B cell (primary cell): Measurements from ENCODE around the gene HOMER2. TPM values are rescaled to one million over a fixed set of nuclear protein-coding genes. Genes with fewer than 3 reads are reported as not detected.

Source experiments
- ATAC-seq: fragments of 200-7000 bp; cut with Tn5 transposase; one replicate; pipeline ENCODE4 v1.10.0; 2021; ENCODE audit warnings: low read depth, mild to moderate bottlenecking, moderate number of reproducible peaks, moderate library complexity
- CTCF ChIA-PET: fragments of 350-600 bp; sonication (Branson Sonifier 250); formaldehyde crosslinking; loops from one replicate; lab custom pipeline; 2021; ENCODE audit warnings: antibody characterized with exemption, inconsistent platforms; lab: Charles Lee
- POLR2A ChIA-PET: fragments of 350-600 bp; sonication (Branson Sonifier 250); formaldehyde crosslinking; loops from one replicate; lab custom pipeline; 2021; ENCODE audit warnings: antibody characterized with exemption; lab: Charles Lee
- DNase-seq: peaks from one replicate; pipeline ENCODE4 v3.0.0; 2013
- H2AFZ ChIP-seq: 2 replicates; pipeline ENCODE4 v1.6.1; 2012; ENCODE audit warnings: mild to moderate bottlenecking, low read depth, low read length; ENCODE audit not compliant: insufficient read depth, poor library complexity, severe bottlenecking
- H3K27ac ChIP-seq, 2 donors: 1 replicate in 1 of 2; 2 replicates in 1 of 2; pipeline ENCODE4 v1.5.1; 2012 to 2013; ENCODE audit warnings: low read length in 2 of 2, mild to moderate bottlenecking in 2 of 2, moderate library complexity in 1 of 2
- H3K27me3 ChIP-seq, 4 experiments: fragments of 200-600 bp in 1 of 4; sonication (generic) in 1 of 4; replicated peaks in 1 of 4; 1 replicate in 2 of 4; 2 replicates in 2 of 4; pipeline versions ENCODE4 v1.6.1 to v1.7.0; 2013 to 2016; ENCODE audit warnings: low read length in 3 of 4, mild to moderate bottlenecking in 2 of 4, mixed read lengths in 1 of 4, moderate library complexity in 1 of 4; ENCODE audit not compliant: insufficient read depth in 4 of 4, control insufficient read depth in 3 of 4; ENCODE audit errors: control extremely low read depth in 1 of 4
- H3K36me3 ChIP-seq, 2 experiments: replicated peaks in 1 of 2; 1 replicate in 1 of 2; 2 replicates in 1 of 2; pipeline versions ENCODE4 v1.6.1 to v1.7.1; 2013; ENCODE audit warnings: low read length in 1 of 2; ENCODE audit not compliant: insufficient read depth in 2 of 2, control insufficient read depth in 1 of 2; ENCODE audit errors: control extremely low read depth in 1 of 2, extremely low read depth in 1 of 2
- H3K4me1 ChIP-seq, 2 donors: fragments of 200-600 bp in 1 of 2; sonication (generic) in 1 of 2; 1 replicate in 1 of 2; 2 replicates in 1 of 2; pipeline versions ENCODE4 v1.5.1 to v1.6.1; 2013 to 2017; ENCODE audit warnings: low read length in 2 of 2; ENCODE audit not compliant: control insufficient read depth in 2 of 2, insufficient read depth in 2 of 2
- H3K4me2 ChIP-seq: replicated peaks from 2 replicates; pipeline ENCODE3; 2012; ENCODE audit warnings: mild to moderate bottlenecking, low read depth, low read length; ENCODE audit not compliant: poor library complexity, severe bottlenecking
- H3K4me3 ChIP-seq, 5 experiments: fragments of 200-600 bp in 1 of 5; sonication (generic) in 1 of 5; 1 replicate in 3 of 5; 2 replicates in 2 of 5; pipeline versions ENCODE4 v1.5.1 to v1.7.0; 2011 to 2016; ENCODE audit warnings: low read length in 4 of 5, mild to moderate bottlenecking in 4 of 5, low read depth in 2 of 5, control low read depth in 1 of 5, moderate library complexity in 1 of 5; ENCODE audit not compliant: insufficient read depth in 1 of 5; ENCODE audit errors: control extremely low read depth in 1 of 5, extremely low read depth in 1 of 5
- H3K79me2 ChIP-seq: fragments of 200-600 bp; sonication (generic); one replicate; pipeline ENCODE4 v1.6.0; 2016; ENCODE audit warnings: low read length; ENCODE audit not compliant: control insufficient read depth, insufficient read depth
- H3K9ac ChIP-seq: fragments of 200-600 bp; sonication (generic); 2 replicates; pipeline ENCODE4 v1.6.1; 2017; ENCODE audit warnings: mild to moderate bottlenecking, low read length, moderate library complexity
- H3K9me3 ChIP-seq, 3 donors: one replicate each; pipeline versions ENCODE4 v1.6.1 to v1.7.1; 2013; ENCODE audit warnings: low read length in 2 of 3; ENCODE audit not compliant: control insufficient read depth in 2 of 3, insufficient read depth in 1 of 3; ENCODE audit errors: control extremely low read depth in 1 of 3
- H4K20me1 ChIP-seq: 2 replicates; pipeline ENCODE4 v1.6.0; 2012; ENCODE audit warnings: mild to moderate bottlenecking, low read length; ENCODE audit not compliant: insufficient read depth, control insufficient read depth, poor library complexity, severe bottlenecking
- H3K27ac Mint-ChIP-seq: one replicate; pipeline ENCODE4 v1.8.0; 2021; ENCODE audit warnings: mixed read lengths
- H3K27me3 Mint-ChIP-seq: one replicate; pipeline ENCODE4 v1.8.0; 2021; ENCODE audit warnings: mixed read lengths
- H3K4me1 Mint-ChIP-seq: one replicate; pipeline ENCODE4 v1.8.0; 2021; ENCODE audit warnings: mixed read lengths
- H3K4me3 Mint-ChIP-seq: one replicate; pipeline ENCODE4 v1.8.0; 2021; ENCODE audit warnings: mixed read lengths
- H3K9me3 Mint-ChIP-seq: one replicate; pipeline ENCODE4 v1.8.0; 2022; ENCODE audit warnings: mixed read lengths; ENCODE audit not compliant: insufficient read depth
- CTCF ChIP-seq: fragments of 200-600 bp; IDR thresholded peaks from one replicate; pipeline ENCODE4 v1.8.0; 2022; ENCODE audit warnings: antibody characterized with exemption, mild to moderate bottlenecking
- EZH2 ChIP-seq: IDR thresholded peaks from 2 replicates; pipeline ENCODE4 v1.6.1; 2012; ENCODE audit warnings: borderline replicate concordance, low read depth, mild to moderate bottlenecking, moderate library complexity, low read length; ENCODE audit not compliant: insufficient read depth, poor library complexity, severe bottlenecking
- WGBS: methylation state at CpG from one replicate; pipeline ENCODE4 v1.1.5; 2013; ENCODE audit warnings: missing lambda C conversion rate; ENCODE audit not compliant: insufficient coverage; 5-methylcytosine and 5-hydroxymethylcytosine counted together
- intact Hi-C: fragments of 100-400 bp; cut with micrococcal nuclease; formaldehyde crosslinking; loops from one replicate; pipeline ENCODE4 v1.10.0; 2022
- polyA plus RNA-seq: library from polyadenylated mRNA; depleted of rRNA; stranded (reverse); fragments of >200 nt; gene quantifications from 2 replicates; pipeline ENCODE4 v1.2.3, GENCODE V29; 2012
- total RNA-seq, 2 donors: library from RNA; stranded (reverse); fragments of 120-200 nt in 1 of 2; gene quantifications; 1 replicate in 1 of 2; 2 replicates in 1 of 2; pipeline versions ENCODE4 v1.2.3 to v1.2.4, GENCODE V29; 2013 to 2022

The HOMER2 gene
- total and polyA plus RNA-seq, 2 donors (not counting 1 experiment from before 2014, with no cell fraction given), result 5.7 to 19.5 TPM

GRCh38 chr15:82980981-82981380 is 28.5 kb upstream of the HOMER2 start:
- no peak for ATAC-seq
- peaks cover 6 to 8% of the 10 kb centered on the region in 2 donors for H3K4me1 ChIP-seq

GRCh38 chr15:82979726-82980125 is 27.2 kb upstream of the HOMER2 start:
- Histone ChIP-seq H3K4me3 (no peak overlapping the region), H3K4me1 (no peaks in the 10 kb centered on the region), H3K79me2 (no peaks in the 10 kb centered on the region), H3K4me2 (no peak overlapping the region), H2AFZ (no peak overlapping the region), H3K9me3 (no peaks in the 10 kb centered on the region), H4K20me1 (no peaks in the 10 kb centered on the region), H3K27ac (no peak overlapping the region), H3K27me3 (no peaks in the 10 kb centered on the region), H3K36me3 (peaks cover 0 to 2% of the 10 kb centered on the region in 2 experiments), H3K9ac (no peak overlapping the region)
- CTCF ChIA-PET, result interaction anchor here (0.9 kb wide), 1 partner anchor 8 kb away, joined by 3 read pairs; no protein-coding TSS in a partner anchor
- ATAC-seq (no peak), DNase-seq (no peak)
- Mint-ChIP-seq H3K27me3 (no peaks in the 10 kb centered on the region), H3K9me3 (no peaks in the 10 kb centered on the region), H3K4me3 (no peak overlapping the region), H3K27ac (no peak overlapping the region), H3K4me1 (peaks cover 1% of the 10 kb centered on the region)
- intact Hi-C loops, result no loop called here
- POLR2A ChIA-PET, result no interaction called here
- TF ChIP-seq EZH2 (no peak), CTCF (no peak)
- WGBS, result 100% methylated on average over 1 of the region's 1 CpG

More at GRCh38 chr15:82980981-82981380, 28.5 kb upstream of the HOMER2 start:
- peaks cover 9% of the 10 kb centered on the region for H3K79me2 ChIP-seq
- intact Hi-C loops, result no loop called here
- DNase-seq, result no peak
- H3K36me3 ChIP-seq, result peaks cover 0 to 2% of the 10 kb centered on the region in 2 experiments
- no peak overlapping the region for H3K27ac Mint-ChIP-seq
- ChIA-PET POLR2A (no interaction called here), CTCF (no interaction called here)
- 94% methylated on average over 2 of the region's 2 CpGs for WGBS
- H3K9ac ChIP-seq, result no peak overlapping the region
- H3K9me3 ChIP-seq, result no peaks in the 10 kb centered on the region
- no peak overlapping the region for H3K4me3 ChIP-seq
- no peaks in the 10 kb centered on the region for H3K9me3 Mint-ChIP-seq
- no peaks in the 10 kb centered on the region for H3K27me3 ChIP-seq
- H4K20me1 ChIP-seq, result no peaks in the 10 kb centered on the region
- no peak overlapping the region for H2AFZ ChIP-seq
- peaks cover 13% of the 10 kb centered on the region for H3K4me1 Mint-ChIP-seq
- no peak for TF ChIP-seq EZH2
- no peak for TF ChIP-seq CTCF
- H3K27me3 Mint-ChIP-seq, result no peaks in the 10 kb centered on the region
- H3K4me3 Mint-ChIP-seq, result no peak overlapping the region
- no peak overlapping the region for H3K27ac ChIP-seq
- H3K4me2 ChIP-seq, result no peak overlapping the region
